GM12873 (cell line): ENCODE data around the gene ATP6V0B.

Experiments used
- TF ChIP-seq, protein P1 (sequence below): IDR thresholded peaks from 2 replicates; pipeline ENCODE4 v1.5.1; 2012; ENCODE audit warnings: low read depth, mild to moderate bottlenecking, moderate library complexity, low read length, control low read depth; ENCODE audit not compliant: insufficient read depth; ENCODE audit errors: missing control alignments

The ATP6V0B gene

DNA sequence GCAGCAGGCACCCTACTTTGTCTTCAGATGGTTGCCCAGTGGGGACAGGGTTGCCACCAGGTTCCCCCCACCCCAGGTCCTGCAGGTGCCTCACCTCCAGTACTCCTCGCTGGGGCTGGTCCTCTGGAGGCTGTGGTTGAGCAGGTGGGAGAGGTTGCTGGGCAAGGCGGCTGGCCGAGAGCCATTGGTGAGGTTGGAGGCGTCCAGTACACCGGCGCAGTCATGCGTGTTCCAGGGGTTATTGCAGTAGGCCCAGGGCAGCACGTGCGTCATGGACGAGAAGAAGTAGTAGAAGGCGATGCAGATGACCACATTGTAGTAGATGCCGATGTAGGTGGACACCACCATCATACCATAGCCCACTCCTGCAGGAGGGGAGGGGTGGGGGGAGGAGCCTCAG is 33.5 kb downstream of the ATP6V0B start:
- TF ChIP-seq, protein P1, sequence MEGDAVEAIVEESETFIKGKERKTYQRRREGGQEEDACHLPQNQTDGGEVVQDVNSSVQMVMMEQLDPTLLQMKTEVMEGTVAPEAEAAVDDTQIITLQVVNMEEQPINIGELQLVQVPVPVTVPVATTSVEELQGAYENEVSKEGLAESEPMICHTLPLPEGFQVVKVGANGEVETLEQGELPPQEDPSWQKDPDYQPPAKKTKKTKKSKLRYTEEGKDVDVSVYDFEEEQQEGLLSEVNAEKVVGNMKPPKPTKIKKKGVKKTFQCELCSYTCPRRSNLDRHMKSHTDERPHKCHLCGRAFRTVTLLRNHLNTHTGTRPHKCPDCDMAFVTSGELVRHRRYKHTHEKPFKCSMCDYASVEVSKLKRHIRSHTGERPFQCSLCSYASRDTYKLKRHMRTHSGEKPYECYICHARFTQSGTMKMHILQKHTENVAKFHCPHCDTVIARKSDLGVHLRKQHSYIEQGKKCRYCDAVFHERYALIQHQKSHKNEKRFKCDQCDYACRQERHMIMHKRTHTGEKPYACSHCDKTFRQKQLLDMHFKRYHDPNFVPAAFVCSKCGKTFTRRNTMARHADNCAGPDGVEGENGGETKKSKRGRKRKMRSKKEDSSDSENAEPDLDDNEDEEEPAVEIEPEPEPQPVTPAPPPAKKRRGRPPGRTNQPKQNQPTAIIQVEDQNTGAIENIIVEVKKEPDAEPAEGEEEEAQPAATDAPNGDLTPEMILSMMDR: no peak

DNA sequence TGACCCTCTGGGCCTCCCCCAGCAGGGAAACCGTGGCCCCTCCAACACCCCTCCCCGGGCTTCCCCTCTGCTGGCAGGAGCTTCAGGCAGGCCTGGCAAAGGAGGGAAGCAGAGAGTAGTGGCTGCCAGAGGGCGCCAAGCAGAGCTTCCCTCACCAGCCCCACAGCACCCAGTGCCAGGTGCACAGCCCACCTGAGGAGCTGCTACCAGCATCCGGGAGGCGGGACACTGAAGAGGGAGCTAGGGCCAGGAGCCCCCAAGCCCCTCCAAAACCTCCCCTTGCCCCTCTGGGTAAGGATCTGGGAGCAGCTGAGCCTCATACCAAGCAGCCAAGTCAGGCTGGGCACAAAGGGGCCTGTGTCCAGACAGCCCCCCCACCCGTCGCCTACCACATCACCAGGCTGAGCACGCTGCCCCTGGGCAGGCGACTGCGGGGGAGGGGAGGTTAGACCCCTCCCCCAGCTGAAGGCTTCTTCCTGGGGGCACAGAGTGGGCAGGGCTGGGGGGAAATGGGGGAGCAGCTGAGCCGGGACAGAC is 36.2 kb downstream of the ATP6V0B start:
- TF ChIP-seq, protein P1: no peak

DNA sequence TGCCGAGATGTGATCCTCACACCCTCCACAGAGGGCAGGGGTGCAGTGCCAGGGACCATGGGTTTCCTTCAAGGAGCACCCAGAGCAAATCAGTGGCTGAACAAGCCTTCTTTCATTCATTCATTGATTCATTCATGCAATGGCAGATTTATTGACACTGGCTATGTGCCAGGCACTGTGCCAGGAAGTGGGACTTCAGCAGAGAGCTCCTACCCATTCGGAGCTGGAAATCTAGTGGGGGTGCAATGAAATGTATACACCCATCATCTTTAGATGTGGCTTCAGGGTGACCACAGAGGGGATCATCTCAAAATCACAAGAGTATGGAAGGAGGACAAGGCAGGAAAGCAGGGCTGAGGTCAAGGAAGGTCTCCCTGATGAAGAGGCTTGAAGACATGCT is 37.6 kb downstream of the ATP6V0B start:
- TF ChIP-seq, protein P1: no peak

DNA sequence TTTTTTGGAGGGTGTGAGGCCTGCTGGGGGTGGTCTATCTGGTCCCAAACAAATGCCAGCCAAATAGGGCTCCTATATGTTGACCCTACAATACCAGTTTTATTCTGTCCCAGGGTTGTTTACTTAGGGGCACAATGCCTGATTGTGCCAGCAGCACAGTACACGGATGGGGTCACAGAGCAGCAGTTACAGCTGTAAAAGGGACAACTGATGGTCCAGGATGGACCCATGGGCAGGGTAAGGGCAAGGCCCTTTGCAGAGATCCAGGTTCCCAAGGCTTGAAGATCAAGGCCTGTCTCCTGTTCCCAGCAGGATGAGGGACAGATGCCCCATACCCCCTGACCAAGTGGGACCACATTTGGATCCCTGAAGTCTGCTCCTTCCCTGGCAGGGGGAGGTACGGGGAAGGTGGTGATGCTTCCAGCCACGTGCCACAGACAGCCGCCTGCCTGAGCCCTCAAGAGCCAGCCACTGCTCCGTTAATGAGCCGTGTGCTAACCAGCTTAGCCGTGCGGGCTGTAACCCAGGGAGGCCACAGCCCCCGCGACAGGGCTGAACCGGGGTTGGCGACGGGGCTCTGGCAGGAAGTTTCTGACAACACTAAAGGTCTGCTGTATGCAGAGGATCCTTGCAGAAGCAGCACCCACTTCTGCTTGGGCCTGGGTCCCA is 38.3 kb downstream of the ATP6V0B start:
- TF ChIP-seq, protein P1: no peak

DNA sequence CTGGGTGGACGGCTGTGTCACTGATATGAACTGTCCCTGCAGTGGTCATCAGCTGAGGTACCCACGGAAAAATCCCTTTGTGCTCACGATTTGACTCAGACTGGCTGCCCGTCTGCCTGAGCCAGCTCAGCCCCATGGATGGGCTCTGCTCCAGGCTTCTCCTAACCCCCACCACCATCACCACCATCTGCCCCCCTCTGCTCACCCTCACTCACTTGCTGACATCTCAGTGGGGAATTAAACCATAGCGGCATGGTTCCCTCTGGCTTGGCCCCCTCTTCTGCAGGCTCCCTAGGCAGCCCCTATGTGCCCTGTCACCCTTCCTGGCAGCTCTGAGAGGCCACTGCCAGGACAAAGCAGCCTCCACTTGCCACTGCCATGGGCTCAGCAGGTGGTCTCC is 39.2 kb downstream of the ATP6V0B start:
- TF ChIP-seq, protein P1: no peak

DNA sequence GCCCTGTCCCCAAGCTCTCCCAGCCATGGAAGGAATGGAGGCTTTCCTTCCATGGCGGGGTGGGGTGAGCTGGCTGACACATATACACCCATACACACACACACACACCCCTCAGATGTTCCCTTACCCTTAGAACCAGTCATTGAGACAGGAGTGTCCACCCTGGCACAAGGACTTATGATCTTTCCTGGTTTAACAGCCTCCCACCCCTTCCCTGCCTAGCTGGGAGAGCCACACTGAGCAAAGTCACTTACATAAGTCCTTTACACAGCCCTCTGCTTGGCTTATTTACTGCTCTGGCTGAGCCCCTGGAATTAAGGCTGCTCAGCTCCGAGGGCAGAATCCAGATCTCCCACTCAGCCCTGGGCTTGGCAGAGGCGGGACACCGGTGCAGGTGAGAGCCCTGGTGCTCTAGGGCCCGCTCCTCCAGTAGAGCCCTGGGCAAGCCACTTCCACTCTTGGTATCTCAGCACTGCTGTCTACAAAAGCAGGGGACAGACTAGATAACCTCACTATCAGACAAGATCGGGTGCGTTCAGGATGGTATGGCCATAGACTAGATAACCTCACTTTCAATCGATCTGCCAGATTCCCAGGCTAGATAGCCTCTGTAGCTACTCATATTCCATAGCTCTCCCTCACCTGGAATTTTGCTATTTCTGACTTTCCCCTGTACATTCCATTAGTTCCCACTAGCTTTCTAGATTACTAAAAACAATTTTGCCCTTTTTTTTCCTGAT is 39.8 kb downstream of the ATP6V0B start:
- TF ChIP-seq, protein P1: no peak

DNA sequence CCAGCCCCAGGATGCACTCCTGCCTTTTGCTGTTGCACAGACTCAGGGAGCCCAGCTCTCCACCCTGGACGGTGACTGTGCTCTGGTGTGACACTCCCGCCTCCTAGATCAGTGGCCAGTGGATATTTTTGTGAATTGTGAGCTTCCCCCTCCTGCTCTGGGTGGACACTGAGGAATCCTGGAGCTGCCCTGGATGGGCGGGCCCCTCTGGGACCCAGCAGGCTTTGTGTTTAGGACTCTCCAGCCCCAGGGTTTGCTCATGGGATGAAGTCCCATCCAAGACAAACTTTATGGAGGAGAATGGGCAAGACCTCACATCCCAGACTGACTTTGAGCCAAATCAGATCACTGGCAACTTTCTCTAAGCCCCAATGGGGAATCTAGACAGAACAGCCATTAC is 40.4 kb downstream of the ATP6V0B start:
- TF ChIP-seq, protein P1: no peak
